Fibroblast of lung (primary cell): ENCODE measurements around the gene TCERG1L.

Experiments used
- CTCF ChIP-seq, 2 donors: IDR thresholded peaks in 1 of 2; conservative IDR thresholded peaks in 1 of 2; 1 replicate in 1 of 2; 2 replicates in 1 of 2; pipeline ENCODE4 v1.5.1; 2011 to 2012; ENCODE audit warnings: low read length in 2 of 2, control low read depth in 1 of 2, inconsistent platforms in 1 of 2, low read depth in 1 of 2, mild to moderate bottlenecking in 1 of 2
- EZH2 ChIP-seq: IDR thresholded peaks from 2 replicates; pipeline ENCODE4 v1.5.1; 2012; ENCODE audit warnings: low read length, control low read depth, mild to moderate bottlenecking; ENCODE audit errors: missing control alignments

GRCh38 chr10:131216681-131217230 is 94.8 kb downstream of the TCERG1L start:
- no peak for TF ChIP-seq CTCF (conservative IDR thresholded peaks at IDR 0.05 in 1 of 2, IDR thresholded peaks at IDR 0.05 in 1 of 2; ENCODE audit: low read depth in 1 of 2, low read length in 2 of 2)
- TF ChIP-seq EZH2: no peak
